ENCODE data around the gene SLC25A13. TPM values are rescaled to one million over a fixed set of nuclear protein-coding genes. Genes with fewer than 3 reads are reported as not detected.
"Not testable (repeated sequence)": the region's sequence is repeated elsewhere in the genome, so short reads cannot be mapped to it uniquely, and the experiment has no call there.

Gene SLC25A13
- total RNA-seq, 1 experiment from 2014 or later = 77.2 TPM

- TF ChIP-seq EMX1 (CRISPR knock-in tag; IDR thresholded peaks at IDR 0.05) = no peak
- TF ChIP-seq STAT6 (CRISPR knock-in tag; conservative IDR thresholded peaks at IDR 0.05; ENCODE audit: low read depth) = no peak
- no peak for TF ChIP-seq NR3C1 (CRISPR knock-in tag; conservative IDR thresholded peaks at IDR 0.05; ENCODE audit: low read depth)
- TF ChIP-seq ZNF425 (CRISPR knock-in tag; conservative IDR thresholded peaks at IDR 0.05) = no peak
- TF ChIP-seq KAT7 (CRISPR knock-in tag; IDR thresholded peaks at IDR 0.05; ENCODE audit: borderline replicate concordance) = peak; percentile 97
- peak; percentile 88 for TF ChIP-seq MYBL2 (CRISPR knock-in tag; IDR thresholded peaks at IDR 0.05)
- TF ChIP-seq, protein P1, sequence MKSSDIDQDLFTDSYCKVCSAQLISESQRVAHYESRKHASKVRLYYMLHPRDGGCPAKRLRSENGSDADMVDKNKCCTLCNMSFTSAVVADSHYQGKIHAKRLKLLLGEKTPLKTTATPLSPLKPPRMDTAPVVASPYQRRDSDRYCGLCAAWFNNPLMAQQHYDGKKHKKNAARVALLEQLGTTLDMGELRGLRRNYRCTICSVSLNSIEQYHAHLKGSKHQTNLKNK (CRISPR knock-in tag; IDR thresholded peaks at IDR 0.05) = no peak
- TF ChIP-seq, protein P2, sequence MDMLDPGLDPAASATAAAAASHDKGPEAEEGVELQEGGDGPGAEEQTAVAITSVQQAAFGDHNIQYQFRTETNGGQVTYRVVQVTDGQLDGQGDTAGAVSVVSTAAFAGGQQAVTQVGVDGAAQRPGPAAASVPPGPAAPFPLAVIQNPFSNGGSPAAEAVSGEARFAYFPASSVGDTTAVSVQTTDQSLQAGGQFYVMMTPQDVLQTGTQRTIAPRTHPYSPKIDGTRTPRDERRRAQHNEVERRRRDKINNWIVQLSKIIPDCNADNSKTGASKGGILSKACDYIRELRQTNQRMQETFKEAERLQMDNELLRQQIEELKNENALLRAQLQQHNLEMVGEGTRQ (CRISPR knock-in tag; IDR thresholded peaks at IDR 0.05) = peak; percentile 99
- no peak for TF ChIP-seq CBFB (CRISPR knock-in tag; IDR thresholded peaks at IDR 0.05; ENCODE audit: low read depth)
- TF ChIP-seq ZNF138 (CRISPR knock-in tag; conservative IDR thresholded peaks at IDR 0.05) = no peak
- TF ChIP-seq, protein P3, sequence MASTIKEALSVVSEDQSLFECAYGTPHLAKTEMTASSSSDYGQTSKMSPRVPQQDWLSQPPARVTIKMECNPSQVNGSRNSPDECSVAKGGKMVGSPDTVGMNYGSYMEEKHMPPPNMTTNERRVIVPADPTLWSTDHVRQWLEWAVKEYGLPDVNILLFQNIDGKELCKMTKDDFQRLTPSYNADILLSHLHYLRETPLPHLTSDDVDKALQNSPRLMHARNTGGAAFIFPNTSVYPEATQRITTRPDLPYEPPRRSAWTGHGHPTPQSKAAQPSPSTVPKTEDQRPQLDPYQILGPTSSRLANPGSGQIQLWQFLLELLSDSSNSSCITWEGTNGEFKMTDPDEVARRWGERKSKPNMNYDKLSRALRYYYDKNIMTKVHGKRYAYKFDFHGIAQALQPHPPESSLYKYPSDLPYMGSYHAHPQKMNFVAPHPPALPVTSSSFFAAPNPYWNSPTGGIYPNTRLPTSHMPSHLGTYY (CRISPR knock-in tag; IDR thresholded peaks at IDR 0.05) = no peak
- TF ChIP-seq E2F4 (CRISPR knock-in tag; IDR thresholded peaks at IDR 0.05; ENCODE audit: borderline replicate concordance, low read depth) = no peak
Observed at GRCh38 chr7:96321658-96322372, at the start of gene SLC25A13 (continued).

DNA sequence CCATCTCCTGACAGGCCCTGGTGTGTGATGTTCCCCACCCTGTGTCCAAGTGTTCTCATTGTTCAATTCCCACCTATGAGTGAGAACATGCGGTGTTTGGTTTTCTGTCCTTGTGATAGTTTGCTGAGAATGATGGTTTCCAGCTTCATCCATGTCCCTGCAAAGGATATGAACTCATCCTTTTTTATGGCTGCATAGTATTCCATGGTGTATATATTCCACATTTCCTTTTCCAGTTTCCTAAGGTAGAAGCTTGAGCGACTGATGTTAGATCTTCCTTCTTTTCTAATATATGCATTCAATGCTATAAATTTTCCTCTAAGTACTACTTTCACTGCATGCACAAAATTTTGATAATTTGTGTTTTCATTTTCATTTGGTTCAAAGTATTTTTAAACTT is 44.0 kb upstream of the SLC25A13 start:
- H3K4me3 Mint-ChIP-seq; DNase-seq (ENCODE audit: low spot score); H3K4me1 Mint-ChIP-seq; H3K27me3 Mint-ChIP-seq (ENCODE audit: low read depth); CTCF ChIA-PET; POLR2A ChIA-PET; ATAC-seq; H3K36me3 Mint-ChIP-seq; H3K27ac Mint-ChIP-seq: not testable (repeated sequence)
- peaks cover 13% of the 10 kb centered on the region for H3K9me3 Mint-ChIP-seq
